Colonic mucosa (tissue), 4 donors: Measurements from ENCODE around the gene CPNE7. TPM values are rescaled to one million over a fixed set of nuclear protein-coding genes. Genes with fewer than 3 reads are reported as not detected.

Experiments
- DNase-seq: peaks from one replicate; pipeline ENCODE4 v3.0.0-alpha.2; 2020
- H3K27ac ChIP-seq: fragments of 200-600 bp; one replicate; pipeline ENCODE4 v1.8.0; 2021
- H3K27me3 ChIP-seq: fragments of 200-600 bp; one replicate; pipeline ENCODE4 v1.8.0; 2021
- H3K36me3 ChIP-seq: fragments of 200-600 bp; one replicate; pipeline ENCODE4 v1.8.0; 2021
- H3K4me1 ChIP-seq: fragments of 200-600 bp; one replicate; pipeline ENCODE4 v1.8.0; 2021; ENCODE audit warnings: mild to moderate bottlenecking
- H3K4me3 ChIP-seq: fragments of 200-600 bp; one replicate; pipeline ENCODE4 v1.8.0; 2021
- H3K9ac ChIP-seq, 2 donors: one replicate each; pipeline ENCODE4 v1.7.0; 2013; ENCODE audit warnings: control low read depth in 2 of 2, low read depth in 2 of 2, low read length in 2 of 2
- H3K9me3 ChIP-seq: fragments of 200-600 bp; one replicate; pipeline ENCODE4 v1.8.0; 2021
- CTCF ChIP-seq: fragments of 200-600 bp; IDR thresholded peaks from one replicate; pipeline ENCODE4 v1.8.0; 2022; ENCODE audit warnings: antibody characterized with exemption, mild to moderate bottlenecking
- intact Hi-C: fragments of 100-400 bp; cut with DNase I; formaldehyde crosslinking; loops from one replicate; pipeline ENCODE4 v1.14.1; 2022
- total RNA-seq, 2 donors: library from RNA; stranded (reverse); fragmentation: NEBNext Ultra II Directional in 1 of 2; extraction: Animal tissue kit (Norgen Biotek cat#: 25700) in 1 of 2; gene quantifications; one replicate each; pipeline ENCODE4 v1.2.1, GENCODE V29; 2021
- donor health status: healthy.
- donor health status: DM: no; HTN: no; CAD: no.
- donor health status: DM: no; HTN: no; CAD: no.

The CPNE7 gene
- total RNA-seq, 2 donors from 2014 or later = 0.19 to 1.6 TPM

- H3K9ac ChIP-seq = no peak overlapping the region
These were observed 26.3 kb downstream of the CPNE7 start for GRCh38 chr16:89601906-89602272.

GRCh38 chr16:89602273-89602951, 26.9 kb downstream of the CPNE7 start:
- H3K27me3 ChIP-seq = peaks cover 9% of the 10 kb centered on the region
- H3K9ac ChIP-seq = no peak overlapping the region
- H3K4me3 ChIP-seq = no peak overlapping the region
- no peaks in the 10 kb centered on the region for H3K36me3 ChIP-seq
- H3K4me1 ChIP-seq = no peaks in the 10 kb centered on the region
- no peak for TF ChIP-seq CTCF
- no peak overlapping the region for H3K27ac ChIP-seq
- no peaks in the 10 kb centered on the region for H3K9me3 ChIP-seq
- DNase-seq = no peak
- intact Hi-C loops = no loop called here

More at GRCh38 chr16:89601906-89602272, 26.3 kb downstream of the CPNE7 start:
- H3K4me3 ChIP-seq = no peak overlapping the region
- H3K4me1 ChIP-seq = no peaks in the 10 kb centered on the region
- no peaks in the 10 kb centered on the region for H3K36me3 ChIP-seq
- intact Hi-C loops = no loop called here
- no peaks in the 10 kb centered on the region for H3K9me3 ChIP-seq
- DNase-seq = no peak
- H3K27ac ChIP-seq = no peak overlapping the region
- peaks cover 9% of the 10 kb centered on the region for H3K27me3 ChIP-seq
- TF ChIP-seq CTCF = no peak

- Histone ChIP-seq H3K27ac (no peak overlapping the region), H3K27me3 (peaks cover 9% of the 10 kb centered on the region), H3K4me3 (no peak overlapping the region), H3K36me3 (no peaks in the 10 kb centered on the region), H3K4me1 (no peaks in the 10 kb centered on the region), H3K9me3 (no peaks in the 10 kb centered on the region), H3K9ac (no peak overlapping the region)
- no peak for DNase-seq
- TF ChIP-seq CTCF = no peak
- intact Hi-C loops = no loop called here
These were observed 27.5 kb downstream of the CPNE7 start for GRCh38 chr16:89602952-89603590.

GRCh38 chr16:89604764-89605163, 29.2 kb downstream of the CPNE7 start:
- H3K36me3 ChIP-seq = no peaks in the 10 kb centered on the region
- H3K27me3 ChIP-seq = peaks cover 9% of the 10 kb centered on the region
- no peak overlapping the region for H3K4me3 ChIP-seq
- no peak for DNase-seq
- H3K9ac ChIP-seq = no peak overlapping the region
- peaks cover 5% of the 10 kb centered on the region for H3K4me1 ChIP-seq
- no peaks in the 10 kb centered on the region for H3K9me3 ChIP-seq
- intact Hi-C loops = no loop called here
- H3K27ac ChIP-seq = no peak overlapping the region
- no peak for TF ChIP-seq CTCF

GRCh38 chr16:89605186-89605970, 29.8 kb downstream of the CPNE7 start:
- Histone ChIP-seq H3K36me3 (no peaks in the 10 kb centered on the region), H3K4me1 (peaks cover 5% of the 10 kb centered on the region), H3K9me3 (no peaks in the 10 kb centered on the region), H3K27ac (no peak overlapping the region), H3K9ac (no peak overlapping the region), H3K27me3 (peaks cover 12% of the 10 kb centered on the region), H3K4me3 (no peak overlapping the region)
- intact Hi-C loops = no loop called here
- TF ChIP-seq CTCF = no peak
- no peak for DNase-seq
